Lower leg skin (tissue), 4 donors: ENCODE measurements around the gene CCL7. TPM values are rescaled to one million over a fixed set of nuclear protein-coding genes. Genes with fewer than 3 reads are reported as not detected.
"Not testable (repeated sequence)": the region's sequence is repeated elsewhere in the genome, so short reads cannot be mapped to it uniquely, and the experiment has no call there.

Experiments
- DNase-seq, 2 donors: peaks; one replicate each; pipeline ENCODE4 v3.0.0-alpha.2; 2019; ENCODE audit warnings: low spot score in 2 of 2
- H3K4me3 ChIP-seq: fragments of 200-600 bp; sonication (generic); 2 replicates; pipeline ENCODE4 v1.5.1; 2017; ENCODE audit warnings: mild to moderate bottlenecking, low read depth; ENCODE audit not compliant: poor library complexity, severe bottlenecking
- CTCF ChIP-seq, 3 donors: fragments of 450-650 bp; IDR thresholded peaks; one replicate each; pipeline ENCODE4 v1.5.1; 2016; ENCODE audit warnings: antibody characterized with exemption in 3 of 3, mild to moderate bottlenecking in 3 of 3, moderate library complexity in 2 of 3
- POLR2A ChIP-seq, 2 donors: fragments of 450-650 bp; IDR thresholded peaks; one replicate each; pipeline ENCODE4 v1.6.1; 2016 to 2017; ENCODE audit warnings: antibody characterized with exemption in 2 of 2, mild to moderate bottlenecking in 1 of 2, moderate library complexity in 1 of 2
- WGBS, 2 donors: methylation state at CpG; one replicate each; pipeline ENCODE4 v1.1.5; 2018; 5-methylcytosine and 5-hydroxymethylcytosine counted together
- intact Hi-C: fragments of 100-400 bp; cut with DNase I; formaldehyde crosslinking; loops from one replicate; pipeline ENCODE4 v1.15.0; 2023; ENCODE audit warnings: low total_unique reads
- total RNA-seq, 4 donors: library from RNA; depleted of rRNA; stranded (reverse); fragments of >200 nt; gene quantifications; one replicate each; pipeline ENCODE4 v1.1.0, GENCODE V29; 2016

CCL7 gene
- total RNA-seq, 4 donors from 2014 or later = not detected

GRCh38 chr17:34226011-34226743 lies 43.8 kb upstream of the CCL7 start:
- TF ChIP-seq CTCF (IDR thresholded peaks at IDR 0.05) = no peak
- TF ChIP-seq POLR2A (IDR thresholded peaks at IDR 0.05) = no peak
- no peak for DNase-seq
- H3K4me3 ChIP-seq = no peak overlapping the region
- intact Hi-C loops = no loop called here
- 46% methylated on average over 3 of the region's 3 CpGs for WGBS, 2 donors

GRCh38 chr17:34226744-34227034 lies 43.3 kb upstream of the CCL7 start:
- no peak overlapping the region for H3K4me3 ChIP-seq
- no peak for DNase-seq
- TF ChIP-seq CTCF (IDR thresholded peaks at IDR 0.05) (no peak), POLR2A (IDR thresholded peaks at IDR 0.05) (no peak)
- intact Hi-C loops = no loop called here

DNA sequence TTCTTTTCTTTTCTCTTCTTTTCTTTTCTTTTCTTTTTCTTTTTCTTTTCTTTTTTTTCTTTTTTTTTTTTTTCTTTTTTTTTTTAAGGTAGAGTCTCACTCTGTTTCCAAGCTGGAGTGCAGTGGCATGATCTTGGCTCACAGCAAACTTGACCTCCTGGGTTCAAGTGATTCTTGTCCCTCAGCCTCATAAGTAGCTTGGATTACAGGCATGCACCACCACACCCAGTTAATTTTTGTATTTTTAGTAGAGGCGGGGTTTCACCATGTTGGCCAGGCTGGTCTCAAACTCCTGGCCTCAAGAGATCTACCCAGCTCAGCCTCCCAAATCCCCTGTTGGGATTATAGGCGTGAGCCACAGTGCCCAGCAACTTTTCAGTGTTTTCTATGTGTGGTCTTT lies 42.7 kb upstream of the CCL7 start:
- intact Hi-C loops, H3K4me3 ChIP-seq, DNase-seq: not testable (repeated sequence)
- WGBS, 2 donors = 66 to 82% methylated on average over 2 of the region's 2 CpGs

- 46 to 61% methylated on average over 3 of the region's 3 CpGs for WGBS, 2 donors
- H3K4me3 ChIP-seq = no peak overlapping the region
Measured at GRCh38 chr17:34227707-34228106, 42.3 kb upstream of the CCL7 start.

DNA sequence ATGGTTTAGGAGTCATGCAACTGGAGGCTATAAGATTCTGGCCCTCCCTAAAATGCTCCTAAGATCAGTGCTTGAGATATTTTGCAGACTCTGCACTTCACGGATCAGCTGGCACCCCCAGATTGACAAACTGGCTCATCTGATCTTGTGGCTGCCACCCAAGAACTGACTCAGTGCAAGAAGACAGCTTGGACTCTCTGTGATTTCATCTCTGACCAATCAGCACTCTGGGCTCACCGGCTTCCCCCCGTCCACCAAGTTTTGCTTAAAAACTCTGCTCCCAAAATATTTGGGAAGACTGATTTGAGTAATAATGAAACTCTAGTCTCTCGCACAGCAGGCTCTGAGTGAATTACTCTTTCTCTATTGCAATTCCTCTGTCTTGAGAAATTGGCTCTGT lies 41.2 kb upstream of the CCL7 start:
- no peak overlapping the region for H3K4me3 ChIP-seq
- 61 to 64% methylated on average over 4 of the region's 4 CpGs for WGBS, 2 donors
- TF ChIP-seq POLR2A (IDR thresholded peaks at IDR 0.05) (no peak), CTCF (IDR thresholded peaks at IDR 0.05) (no peak)
- intact Hi-C loops = no loop called here
- DNase-seq = no peak

More at GRCh38 chr17:34227707-34228106, 42.3 kb upstream of the CCL7 start:
- intact Hi-C loops = no loop called here
- TF ChIP-seq POLR2A (IDR thresholded peaks at IDR 0.05) (no peak), CTCF (IDR thresholded peaks at IDR 0.05) (no peak)
- no peak for DNase-seq

GRCh38 chr17:34230342-34230741 lies 39.7 kb upstream of the CCL7 start:
- TF ChIP-seq CTCF (IDR thresholded peaks at IDR 0.05) = no peak
- intact Hi-C loops = no loop called here
- no peak overlapping the region for H3K4me3 ChIP-seq
- DNase-seq = no peak
- 79 to 81% methylated on average over 1 of the region's 1 CpG for WGBS, 2 donors
